Embryonic facial prominence (tissue), 1 donor: ENCODE measurements around the gene SCNN1A.

ENCODE experiments used
- DNase-seq: peaks from one replicate; pipeline ENCODE4 v3.0.0-alpha.2; 2016; ENCODE audit errors: extremely low spot score

Gene SCNN1A

DNA sequence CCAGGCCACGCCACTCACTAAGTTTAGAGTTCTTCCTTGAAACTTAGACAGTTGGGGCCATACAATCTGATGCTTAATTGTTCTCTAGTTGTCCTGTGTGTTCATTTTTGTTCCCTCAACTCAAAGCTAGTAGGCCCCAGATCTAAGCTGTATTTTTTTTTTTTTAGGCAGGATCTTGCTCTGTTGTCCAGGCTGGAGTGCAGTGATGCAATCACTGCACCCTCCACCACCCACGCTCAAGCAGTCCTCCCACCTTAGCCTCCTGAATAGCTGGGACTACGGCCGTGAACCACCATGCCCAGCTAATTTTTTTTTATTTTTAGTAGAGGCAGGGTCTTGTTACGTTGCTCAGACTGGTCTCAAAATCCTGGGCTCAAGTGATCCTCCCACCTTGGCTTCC, 41.0 kb downstream of the SCNN1A start:
- no peak for DNase-seq

DNA sequence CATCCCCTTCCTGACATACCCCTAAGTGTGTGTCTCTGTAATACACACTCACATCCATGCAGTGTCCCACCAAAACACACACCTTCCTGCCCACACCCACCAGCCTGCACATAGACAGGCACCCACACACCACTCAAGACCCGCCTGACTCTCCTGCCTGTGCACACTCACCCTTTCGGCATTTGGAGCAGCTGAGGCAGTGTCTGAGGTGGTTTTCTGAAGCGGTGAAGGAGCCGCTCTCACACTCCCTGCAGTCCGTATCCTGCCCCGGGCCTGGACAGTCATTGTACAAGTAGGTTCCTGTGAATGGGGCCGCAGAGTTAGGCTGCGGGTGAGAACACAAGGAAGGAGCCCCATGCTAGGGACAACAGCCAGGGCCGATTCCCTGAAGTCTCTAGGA, 41.8 kb downstream of the SCNN1A start:
- no peak for DNase-seq

DNA sequence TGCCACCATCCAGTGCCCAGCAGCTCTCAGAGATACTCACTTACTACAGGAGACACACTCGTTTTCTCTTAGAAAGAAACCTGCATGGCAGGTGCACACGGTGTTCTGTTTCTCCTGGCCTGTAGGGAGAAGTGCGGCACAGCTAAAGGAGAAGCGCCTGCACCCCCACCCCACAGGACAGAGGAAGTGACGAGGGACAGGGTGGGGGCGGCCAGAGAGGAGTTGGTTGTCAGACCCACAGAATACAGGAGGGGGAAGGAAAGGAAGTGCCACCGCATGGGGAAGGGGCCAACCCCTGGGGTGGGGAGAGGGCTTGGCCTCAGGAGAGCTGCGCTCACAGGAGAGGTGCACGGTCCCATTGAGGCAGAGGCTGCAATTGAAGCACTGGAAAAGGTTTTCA, 42.3 kb downstream of the SCNN1A start:
- DNase-seq: no peak

DNA sequence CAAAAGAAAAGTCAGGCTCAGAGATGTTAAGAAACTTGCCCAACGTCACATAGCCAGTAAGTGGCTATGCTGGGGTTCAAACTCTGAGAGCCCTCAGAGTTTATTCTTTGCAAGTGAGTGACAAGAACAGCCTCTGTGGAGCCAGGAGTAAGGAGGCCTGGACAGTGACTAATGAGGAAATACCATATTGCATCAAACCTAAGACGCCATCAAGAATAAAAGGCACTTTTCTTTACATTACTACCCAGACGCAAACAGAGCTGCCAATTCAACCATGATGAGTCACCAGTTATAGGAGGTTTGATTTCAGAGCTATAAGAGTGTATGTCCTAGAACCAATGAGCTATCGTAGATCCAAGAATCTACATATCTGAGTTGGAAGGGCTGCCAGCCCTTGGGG, 42.9 kb downstream of the SCNN1A start:
- DNase-seq: no peak

DNA sequence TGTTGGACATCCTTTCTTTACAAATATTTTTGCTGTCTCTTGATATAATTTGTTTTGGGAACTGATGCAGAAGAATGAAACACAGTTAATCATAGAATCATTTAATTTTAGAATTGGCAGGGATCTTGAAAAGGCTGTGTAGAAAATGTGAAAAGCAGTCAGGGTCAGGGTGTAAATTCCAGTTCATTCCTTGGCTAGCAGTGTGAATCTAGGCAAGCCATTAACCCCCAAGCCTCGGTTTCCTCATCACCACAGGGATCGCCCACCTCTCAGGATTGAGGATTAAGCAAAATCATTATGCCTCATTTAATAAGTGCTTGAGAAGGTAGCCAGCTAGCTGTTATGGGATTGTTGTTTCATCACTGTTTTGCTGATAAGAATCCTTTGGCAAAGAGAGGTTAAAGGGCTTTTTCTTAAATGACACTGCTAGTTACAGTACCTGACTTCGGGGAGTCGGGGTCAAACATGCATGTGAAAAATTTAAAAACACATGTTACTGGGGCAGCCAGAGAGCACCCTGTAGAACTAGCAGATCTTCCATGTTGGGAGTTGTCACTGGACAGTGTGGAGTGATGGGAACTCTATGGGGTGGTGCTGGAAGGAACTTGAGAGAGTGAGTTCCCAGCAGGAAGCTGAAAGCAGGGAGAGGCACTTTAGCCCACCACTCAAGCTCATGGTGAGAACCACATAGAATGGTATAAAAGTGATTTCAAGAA, 44.2 kb downstream of the SCNN1A start:
- no peak for DNase-seq

DNA sequence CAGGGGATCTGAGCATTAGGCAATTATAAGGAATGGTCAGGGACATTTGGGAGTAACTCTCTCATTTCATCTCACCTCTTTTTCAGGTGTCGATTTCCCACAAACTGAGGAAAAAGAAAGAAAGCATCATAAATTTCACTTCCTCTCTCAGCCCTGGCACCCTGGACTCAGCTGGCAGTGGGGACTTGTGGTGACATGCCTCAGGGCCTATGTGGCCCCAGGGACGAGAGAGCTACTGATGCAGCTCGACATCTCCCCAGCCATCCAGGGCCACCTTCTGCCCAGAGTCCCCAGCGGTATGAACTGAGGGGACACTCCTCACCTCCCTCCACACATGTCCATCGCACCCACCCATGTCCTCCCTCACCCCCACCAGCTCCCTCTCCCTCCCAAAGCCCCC, 45.2 kb downstream of the SCNN1A start:
- DNase-seq: no peak

DNA sequence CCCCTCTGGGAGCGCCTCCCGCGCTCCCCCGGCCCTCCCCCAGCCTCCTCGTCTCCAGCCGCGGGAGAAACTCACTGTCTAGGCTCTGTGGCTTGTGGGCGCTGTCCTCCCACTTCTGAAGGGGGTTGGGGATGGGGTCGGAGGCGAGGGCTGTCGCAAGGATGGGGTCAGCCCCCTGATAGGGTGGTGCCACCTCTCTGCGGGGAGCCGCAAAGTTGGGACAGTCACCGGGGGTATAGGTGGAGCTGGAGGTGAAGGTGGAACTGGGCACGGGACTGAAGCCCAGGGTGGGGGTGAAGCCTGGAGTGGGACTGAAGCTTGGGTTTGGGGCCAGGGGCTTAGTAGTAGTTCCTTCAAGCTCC, 45.7 kb downstream of the SCNN1A start:
- no peak for DNase-seq

DNA sequence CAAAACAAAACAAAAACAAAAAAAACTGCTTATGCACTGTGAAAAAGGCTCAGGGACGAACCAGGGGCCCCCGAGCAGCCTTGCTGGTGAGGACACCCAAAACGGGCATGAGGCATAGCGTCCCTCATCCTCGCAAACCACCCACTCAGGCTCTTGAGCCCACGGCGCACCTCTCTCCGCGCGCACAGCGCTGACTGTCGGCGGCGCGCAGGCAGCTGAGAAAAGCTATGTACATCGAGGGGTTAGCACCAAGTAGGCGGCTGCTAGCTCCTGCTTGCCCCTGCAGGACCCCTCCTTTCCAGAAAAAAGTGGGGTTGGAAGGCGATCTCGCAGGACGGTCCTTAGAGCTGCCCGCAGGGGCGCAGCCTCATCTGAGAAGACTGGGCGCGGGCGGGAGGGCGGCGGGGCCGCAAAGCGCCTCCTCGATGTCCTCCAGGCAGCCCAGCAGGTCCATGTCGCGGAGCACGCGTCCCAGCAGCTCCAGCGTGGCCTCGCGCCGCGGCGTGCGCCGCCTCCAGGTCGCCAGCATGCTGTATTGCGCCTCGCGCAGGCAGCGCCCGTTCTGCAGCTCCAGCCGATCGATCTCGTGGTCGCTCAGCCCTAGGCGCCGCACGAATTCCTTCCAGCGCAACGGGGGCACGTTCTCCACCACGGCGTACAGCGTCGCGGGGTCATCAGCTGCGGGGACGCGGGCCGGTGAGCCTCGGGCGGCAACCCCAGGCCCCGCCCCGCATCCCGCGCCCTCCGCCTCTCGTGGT, 46.2 kb downstream of the SCNN1A start:
- DNase-seq: no peak

DNA sequence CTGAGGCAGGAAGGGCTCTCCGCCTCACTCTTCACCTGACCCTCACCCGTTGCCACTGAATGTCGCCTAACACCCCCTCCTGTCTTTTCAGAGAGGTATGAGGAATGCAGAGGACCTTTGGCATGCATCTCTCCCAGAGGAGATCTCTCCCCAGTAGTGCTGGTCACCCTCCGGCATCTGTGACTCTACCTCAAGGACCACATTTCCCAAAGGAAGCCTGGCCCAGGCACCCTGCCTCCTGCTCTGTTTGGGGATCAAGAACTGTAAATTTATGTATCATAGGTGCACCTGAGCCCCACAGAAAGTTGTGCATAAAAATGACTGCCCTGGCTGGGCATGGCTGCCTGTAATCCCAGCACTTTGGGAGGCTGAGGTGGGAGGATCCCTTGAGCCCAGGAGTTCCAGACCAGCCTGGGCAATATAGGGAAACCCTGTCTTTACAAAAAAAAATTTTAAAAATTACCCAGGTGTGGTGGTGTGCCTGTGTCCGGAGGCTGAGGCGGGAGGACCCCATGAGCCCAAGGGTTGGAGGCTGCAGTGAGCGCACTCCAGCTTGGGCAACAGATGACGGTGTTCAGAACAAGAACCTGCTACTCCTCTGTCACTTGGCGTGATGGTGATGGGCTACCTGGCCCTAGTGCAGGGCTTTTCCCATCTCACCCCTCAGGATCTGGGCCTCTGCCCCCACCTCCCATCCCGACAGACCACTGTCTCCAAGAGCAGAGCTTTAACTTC, 47.2 kb downstream of the SCNN1A start:
- no peak for DNase-seq

DNA sequence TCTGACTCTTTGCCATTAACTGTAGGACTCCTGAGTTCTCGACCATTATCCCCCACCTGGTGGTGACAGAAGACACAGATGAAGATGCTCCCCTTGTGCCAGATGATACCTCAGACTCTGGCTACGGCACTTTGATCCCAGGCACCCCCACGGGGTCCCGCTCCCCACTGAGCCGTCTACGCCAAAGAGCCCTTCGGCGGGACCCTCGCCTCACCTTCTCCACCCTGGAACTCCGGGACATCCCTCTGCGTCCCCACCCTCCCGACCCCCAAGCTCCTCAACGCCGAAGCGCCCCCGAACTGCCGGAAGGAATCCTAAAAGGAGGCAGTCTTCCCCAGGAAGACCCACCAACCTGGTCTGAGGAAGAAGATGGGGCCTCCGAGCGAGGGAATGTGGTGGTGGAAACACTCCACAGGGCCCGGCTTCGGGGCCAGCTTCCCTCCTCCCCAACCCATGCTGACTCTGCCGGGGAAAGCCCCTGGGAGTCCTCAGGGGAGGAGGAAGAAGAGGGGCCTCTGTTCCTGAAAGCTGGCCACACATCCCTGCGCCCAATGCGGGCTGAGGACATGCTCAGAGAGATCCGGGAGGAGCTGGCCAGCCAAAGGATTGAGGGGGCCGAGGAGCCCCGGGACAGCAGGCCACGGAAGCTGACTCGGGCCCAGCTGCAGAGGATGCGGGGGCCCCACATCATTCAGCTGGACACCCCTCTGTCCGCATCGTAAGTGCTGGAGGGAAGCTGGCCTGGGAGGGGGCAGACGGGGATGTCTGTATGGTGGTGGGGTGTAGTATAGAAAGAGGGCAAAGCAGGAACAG, 47.9 kb downstream of the SCNN1A start:
- no peak for DNase-seq

DNA sequence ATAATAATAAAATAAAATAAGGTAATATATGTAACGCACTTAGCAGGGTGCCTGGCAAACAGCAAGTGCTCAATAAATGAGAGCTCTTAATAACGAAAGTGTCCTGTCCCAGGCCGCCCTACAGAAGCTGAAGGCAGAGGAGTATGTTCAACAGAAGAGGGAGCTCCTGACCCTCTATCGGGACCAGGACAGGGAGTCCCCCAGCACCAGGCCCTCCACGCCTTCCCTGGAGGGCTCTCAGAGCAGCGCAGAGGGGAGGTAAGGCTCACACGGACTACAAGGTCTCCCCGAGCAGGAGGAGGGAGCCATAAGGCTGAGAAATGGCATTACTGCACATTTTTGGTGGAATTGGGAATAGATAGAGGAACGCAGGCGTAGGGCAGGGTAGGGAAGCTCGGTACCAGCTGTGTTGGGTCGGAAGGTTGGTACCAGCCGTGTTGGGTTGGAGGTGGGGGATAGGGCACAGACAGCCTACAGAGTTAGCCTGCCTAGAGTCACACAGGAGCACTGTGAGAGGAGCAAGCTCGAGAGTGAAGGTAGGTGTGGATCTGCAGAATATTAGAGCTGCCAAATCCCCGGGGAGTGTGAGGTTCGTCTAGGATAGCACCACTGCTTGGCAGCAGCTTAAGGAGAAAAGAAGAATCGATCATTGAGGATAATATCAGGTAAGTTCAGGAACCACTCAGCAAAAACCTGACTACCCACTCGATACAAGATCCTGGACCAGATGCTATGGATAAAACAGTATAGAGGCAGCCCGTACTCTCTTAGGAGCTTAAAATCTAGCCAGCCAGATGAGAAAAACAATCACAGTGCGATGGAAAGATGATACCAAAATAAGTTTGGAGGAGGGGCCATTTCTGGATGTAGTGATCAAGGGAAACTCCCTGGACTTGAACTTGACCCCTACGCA, 48.8 kb downstream of the SCNN1A start:
- DNase-seq: no peak

DNA sequence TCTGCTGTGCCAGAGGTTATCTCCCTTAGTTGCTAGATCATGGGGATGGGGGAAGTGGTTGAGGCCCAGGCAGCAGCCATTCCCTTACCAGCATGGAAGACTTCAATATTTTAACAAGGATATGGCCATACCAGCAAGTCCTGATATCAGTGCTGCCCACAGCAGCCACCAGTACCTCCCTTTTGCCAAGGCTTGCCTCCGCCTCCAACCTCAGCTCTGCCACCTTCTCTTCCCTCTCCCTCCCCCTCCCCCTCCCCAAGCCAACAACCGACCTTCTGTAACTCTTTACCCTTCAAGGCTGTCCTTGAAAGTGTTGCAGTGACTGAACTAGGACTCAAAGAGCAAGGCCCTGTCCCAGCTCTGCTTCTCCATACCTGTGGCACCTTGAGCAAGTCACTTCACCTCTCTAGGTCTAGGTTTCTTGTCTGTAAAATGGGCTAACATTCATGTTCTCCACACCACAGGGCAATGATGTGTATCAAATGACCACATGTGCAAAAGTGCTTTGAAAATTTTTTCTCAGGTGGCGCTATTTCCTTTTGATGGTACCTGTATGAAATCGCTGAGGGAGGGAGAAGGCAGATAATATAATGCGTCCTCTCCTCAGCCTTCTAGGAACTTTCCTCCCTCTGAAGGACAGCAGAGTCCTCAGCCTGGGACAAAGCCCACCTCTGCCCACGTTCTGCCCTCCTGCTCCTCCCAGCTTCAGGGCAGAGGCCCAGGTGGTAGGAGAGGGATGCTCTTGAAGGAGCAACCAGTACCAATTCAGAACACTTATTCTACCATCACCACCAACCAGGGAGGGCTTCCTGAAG, 50.2 kb downstream of the SCNN1A start:
- no peak for DNase-seq

DNA sequence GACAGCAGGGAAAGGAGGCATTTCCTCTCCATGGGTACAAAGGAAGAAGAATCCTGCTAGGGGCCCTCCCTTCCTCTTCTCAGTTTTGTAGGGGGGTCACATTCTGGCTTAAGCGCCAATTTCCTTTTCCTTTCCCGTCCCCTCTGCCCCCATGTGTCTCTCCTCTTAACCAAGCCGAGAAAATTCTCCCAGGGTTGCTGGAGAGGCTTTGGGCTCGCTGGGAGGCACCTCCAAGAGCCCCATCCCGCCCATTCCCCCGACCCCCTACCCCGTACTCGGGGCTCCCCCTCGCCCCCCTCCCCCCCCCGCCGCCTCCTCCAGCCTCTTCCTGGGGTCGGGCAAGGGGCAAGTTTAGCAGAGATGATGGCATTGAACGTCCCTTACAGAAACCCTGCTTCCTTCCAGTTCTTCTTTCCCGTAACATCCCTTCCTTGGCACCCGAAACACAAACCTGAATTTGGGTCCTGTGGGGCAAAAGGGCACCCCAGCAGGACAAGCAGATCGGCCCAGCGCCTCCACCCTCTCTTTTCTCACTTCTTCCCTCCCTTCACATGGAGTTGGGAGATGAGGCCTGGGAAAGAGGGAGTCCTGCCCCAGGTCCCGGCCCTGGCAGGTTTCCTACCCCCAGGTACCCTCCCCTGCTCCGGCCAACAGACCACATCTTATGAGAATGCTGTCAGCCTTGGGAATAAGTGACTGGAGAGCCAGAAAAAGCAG, 51.2 kb downstream of the SCNN1A start:
- no peak for DNase-seq

DNA sequence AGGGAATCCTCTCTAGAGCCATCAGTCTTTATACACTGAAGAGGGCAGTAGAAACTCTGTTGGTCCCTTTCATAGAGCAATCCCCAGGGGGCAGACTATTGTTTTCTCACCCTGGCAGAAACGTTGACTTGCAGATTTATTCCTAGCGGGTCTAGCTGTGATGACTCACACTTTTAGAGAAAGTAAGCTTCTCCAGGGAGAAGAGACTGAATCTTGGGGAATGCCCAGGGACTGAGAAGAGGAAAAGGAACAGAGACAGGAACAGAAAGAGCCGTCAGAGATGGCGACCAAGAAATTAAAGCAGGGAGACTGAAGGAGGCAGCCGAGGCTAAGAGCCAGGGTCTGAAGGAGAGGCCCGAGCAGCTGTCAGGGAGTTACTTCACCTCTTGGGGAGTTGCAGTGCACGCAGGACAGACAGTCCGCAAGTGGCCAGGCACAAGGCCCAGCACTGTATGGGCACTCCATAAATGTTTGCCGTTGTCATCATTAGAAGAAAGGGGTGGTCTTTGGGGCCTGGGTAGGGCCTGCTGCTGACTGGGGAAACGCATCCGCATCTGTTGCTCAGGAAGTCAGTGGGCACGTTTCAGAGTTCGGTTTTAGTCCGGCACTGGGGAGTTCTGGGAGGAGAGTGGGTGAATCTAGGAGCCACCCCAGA, 51.9 kb downstream of the SCNN1A start:
- DNase-seq: no peak

DNA sequence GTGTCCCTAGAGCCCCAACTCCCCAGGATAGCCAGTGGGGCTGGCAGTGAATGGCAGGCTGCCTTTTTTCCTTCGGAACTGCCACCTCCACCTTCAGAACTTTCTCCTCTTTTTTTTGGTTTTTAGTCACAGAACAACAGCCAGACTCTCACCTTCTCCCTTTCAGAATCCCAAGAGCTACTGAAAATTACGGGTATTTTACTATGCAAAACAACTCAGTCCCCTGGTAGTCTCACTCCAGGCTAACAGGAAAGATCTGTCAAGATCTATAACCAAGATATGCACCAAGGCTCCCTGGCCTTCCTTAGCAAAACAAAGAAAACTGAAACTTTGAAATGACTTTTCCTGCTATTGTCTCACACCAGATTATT, 52.4 kb downstream of the SCNN1A start:
- DNase-seq: no peak

DNA sequence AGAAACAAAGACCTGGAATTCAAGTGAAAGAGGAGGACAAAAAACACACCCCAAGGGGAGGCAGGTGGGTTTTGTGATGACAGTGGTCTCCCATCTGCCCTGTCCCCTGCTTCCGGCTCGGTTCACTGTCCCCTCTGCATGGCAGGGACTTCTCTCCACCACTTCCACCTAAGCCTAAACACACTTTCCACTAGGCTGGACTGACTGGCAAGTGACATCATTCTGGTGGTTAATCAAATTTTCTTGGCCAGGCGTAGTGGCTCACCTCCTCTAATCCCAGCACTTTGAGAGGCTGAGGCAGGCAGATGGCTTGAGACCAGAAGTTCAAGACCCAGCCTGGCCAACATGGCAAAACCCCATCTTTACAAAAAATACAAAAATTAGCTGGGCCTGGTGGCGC, 53.0 kb downstream of the SCNN1A start:
- no peak for DNase-seq

DNA sequence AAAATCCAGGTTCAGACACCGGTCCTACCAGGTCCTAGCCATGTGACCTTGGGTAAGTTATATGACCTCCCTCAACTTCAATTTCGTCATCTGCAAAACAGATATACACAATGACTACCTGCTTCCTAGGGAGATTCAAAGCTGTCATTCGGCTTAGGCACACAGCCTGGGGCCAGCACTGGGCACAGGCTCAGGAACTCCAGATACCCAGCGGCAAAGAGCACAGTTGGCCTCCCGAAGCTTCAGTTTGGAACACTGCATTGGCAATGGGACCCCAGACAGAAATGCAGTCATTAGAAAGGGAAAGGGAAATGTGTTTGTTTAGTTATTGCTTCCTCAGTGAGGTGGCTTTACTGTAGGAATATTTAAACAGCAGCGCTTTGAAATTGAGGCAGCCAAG, 53.5 kb downstream of the SCNN1A start:
- no peak for DNase-seq

DNA sequence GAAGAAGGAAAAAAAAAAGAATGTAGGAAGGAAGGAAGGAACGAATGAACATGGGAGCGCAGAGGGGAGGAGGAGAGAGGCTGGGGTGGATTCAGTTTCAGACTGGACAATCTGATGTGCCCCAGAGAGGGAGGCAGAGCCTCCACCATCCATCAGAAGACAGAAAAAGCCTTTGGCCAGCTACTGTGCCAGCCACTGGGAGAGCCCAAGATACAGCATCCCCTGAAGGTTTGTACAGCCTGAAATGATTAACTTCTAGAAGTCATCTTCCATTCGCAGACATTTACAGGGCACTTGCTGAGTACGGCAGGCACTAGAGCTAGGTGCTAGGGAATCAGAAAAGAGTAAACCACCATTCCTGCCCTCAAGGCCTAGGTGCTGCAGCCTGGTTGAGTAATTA, 55.9 kb downstream of the SCNN1A start:
- no peak for DNase-seq

DNA sequence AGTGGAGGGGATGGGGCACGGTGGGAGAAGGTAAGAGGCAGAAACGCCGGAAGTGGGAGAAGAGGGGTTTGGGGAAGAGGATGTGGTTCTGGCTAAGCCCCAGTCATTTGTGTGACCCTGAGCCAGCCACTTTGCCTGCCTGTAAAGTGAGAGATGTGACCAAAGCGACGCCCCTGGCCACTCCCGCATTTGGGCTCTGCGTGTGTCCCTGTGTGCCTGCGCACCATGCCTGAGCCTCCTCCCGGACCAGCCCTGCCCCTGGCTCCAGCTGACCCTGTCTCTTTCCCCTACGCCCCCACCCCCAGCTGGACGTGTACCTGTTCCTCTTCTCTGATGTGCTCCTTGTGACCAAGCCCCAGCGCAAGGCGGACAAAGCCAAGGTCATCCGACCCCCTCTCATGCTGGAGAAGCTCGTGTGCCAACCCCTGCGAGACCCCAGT, 56.9 kb downstream of the SCNN1A start:
- DNase-seq: no peak
